ENCODE results near the gene EIF2D.

GRCh38 chr1:206587904-206588303 is 24.4 kb downstream of the EIF2D start:
- TF ChIP-seq, protein P1, sequence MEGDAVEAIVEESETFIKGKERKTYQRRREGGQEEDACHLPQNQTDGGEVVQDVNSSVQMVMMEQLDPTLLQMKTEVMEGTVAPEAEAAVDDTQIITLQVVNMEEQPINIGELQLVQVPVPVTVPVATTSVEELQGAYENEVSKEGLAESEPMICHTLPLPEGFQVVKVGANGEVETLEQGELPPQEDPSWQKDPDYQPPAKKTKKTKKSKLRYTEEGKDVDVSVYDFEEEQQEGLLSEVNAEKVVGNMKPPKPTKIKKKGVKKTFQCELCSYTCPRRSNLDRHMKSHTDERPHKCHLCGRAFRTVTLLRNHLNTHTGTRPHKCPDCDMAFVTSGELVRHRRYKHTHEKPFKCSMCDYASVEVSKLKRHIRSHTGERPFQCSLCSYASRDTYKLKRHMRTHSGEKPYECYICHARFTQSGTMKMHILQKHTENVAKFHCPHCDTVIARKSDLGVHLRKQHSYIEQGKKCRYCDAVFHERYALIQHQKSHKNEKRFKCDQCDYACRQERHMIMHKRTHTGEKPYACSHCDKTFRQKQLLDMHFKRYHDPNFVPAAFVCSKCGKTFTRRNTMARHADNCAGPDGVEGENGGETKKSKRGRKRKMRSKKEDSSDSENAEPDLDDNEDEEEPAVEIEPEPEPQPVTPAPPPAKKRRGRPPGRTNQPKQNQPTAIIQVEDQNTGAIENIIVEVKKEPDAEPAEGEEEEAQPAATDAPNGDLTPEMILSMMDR (IDR thresholded peaks at IDR 0.05), result no peak
- TF ChIP-seq POLR2A (IDR thresholded peaks at IDR 0.05), result no peak
- TF ChIP-seq POLR2AphosphoS5 (IDR thresholded peaks at IDR 0.05), result no peak

Data from upper lobe of left lung (tissue), 4 donors.